GM19023 (cell line): ENCODE data around the gene PIK3R5.

Experiments used
- ATAC-seq: cut with Tn5 transposase; IDR thresholded peaks from one replicate; pipeline ENCODE4 v1.9.1; 2021; ENCODE audit warnings: mild to moderate bottlenecking, moderate library complexity; ENCODE audit not compliant: unreplicated experiment

The PIK3R5 gene

DNA sequence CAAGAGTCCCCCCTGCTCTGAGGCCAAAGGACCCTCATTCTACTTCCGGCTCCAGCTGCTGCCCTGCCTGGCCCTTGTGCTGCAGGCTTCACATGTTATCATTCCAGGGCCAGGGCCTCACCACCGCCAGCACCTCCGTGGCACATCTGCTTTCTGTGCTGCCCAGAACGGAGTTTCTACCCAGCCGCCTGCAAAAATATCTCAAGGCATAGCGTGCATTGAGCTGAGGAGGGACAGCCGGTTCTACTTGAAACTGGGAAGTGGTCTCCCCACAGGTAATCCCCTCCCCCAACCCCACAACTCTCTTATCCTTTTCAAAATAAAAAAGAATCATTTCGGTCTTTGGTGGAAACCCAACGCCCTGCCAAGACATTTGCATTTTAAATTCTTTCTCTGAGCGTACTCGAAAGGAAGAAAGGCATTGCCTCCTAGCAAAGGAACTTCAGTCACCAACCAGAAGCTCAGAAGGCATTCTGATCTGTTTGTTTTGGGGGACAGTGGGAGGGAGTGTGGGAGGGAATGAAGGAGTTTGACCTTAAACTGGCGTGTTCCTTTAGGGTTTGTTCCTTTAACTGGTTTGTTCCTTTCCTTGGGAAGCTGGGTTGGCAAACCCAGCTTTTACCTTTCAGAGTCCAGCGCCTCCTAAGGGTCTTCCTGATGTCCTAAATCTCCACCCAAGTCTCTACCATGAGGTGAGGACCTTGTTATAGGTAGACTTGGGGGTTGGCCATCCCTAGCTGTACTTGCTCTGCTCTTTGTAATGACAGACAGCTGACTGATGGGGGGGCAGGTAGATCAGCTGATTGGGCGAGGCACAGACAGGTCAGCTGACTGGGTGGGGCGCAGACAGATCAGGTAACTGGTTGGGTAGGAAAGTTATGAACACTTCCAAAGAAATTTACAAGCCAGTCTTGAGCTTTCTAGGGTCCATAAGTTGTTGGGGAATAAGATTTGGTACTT, 64.6 kb downstream of the PIK3R5 start:
- no peak for ATAC-seq

DNA sequence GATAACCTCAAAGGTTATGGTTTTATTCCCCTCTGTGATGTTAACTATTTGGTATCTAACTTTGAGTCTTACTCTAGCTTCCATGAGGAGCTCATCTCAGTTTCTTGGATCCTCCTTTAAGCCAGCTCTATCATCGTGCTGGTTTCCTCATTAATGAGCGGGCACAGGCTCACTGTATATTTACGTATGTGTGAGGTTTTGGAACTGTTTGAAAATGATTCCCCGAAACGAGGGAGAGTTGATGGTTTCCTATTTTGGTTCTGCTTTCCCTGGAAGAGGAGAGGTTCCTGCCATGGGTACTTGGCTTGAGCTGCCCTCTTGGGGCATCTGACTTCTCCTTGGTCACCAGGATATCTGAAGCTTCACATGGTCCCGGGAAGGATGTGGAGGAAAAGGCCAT, 65.3 kb downstream of the PIK3R5 start:
- no peak for ATAC-seq

DNA sequence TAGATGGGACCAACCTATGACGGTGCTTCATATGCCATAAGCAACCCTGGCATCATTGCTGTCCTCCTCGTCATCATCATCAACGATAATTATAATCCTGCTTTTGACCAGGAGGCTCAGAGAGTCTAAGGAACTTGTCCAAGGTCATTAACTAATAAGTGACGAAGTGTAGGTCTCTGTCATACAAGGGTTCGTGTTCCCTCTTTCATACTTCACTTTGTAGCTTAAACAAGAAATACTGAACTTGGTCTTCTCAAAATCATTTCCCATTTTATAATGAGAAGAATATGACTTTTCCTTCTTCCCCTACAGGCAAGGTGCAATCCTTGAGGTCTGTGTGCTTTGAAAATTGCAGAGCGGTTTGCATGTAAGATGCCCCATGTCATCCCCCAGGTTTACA, 66.9 kb downstream of the PIK3R5 start:
- ATAC-seq = no peak

DNA sequence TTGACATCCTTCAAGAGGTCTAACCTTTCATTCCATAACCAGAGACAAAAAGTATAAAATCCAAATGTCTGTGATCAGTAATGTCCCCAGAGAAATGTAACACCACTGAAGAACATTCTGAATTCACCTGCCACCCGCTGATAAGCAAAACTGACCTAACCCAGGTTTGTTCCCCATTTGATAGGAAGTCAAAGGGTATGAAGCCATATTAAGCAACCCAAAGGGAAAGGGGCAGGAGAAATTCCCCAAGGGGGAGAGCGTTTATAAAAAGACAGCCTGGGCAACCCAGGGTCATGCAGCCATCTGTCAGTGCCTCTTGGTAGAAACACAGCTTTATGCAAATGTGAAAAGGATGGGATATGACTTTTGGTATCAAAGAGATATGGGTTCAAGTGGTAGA, 67.4 kb downstream of the PIK3R5 start:
- no peak for ATAC-seq

DNA sequence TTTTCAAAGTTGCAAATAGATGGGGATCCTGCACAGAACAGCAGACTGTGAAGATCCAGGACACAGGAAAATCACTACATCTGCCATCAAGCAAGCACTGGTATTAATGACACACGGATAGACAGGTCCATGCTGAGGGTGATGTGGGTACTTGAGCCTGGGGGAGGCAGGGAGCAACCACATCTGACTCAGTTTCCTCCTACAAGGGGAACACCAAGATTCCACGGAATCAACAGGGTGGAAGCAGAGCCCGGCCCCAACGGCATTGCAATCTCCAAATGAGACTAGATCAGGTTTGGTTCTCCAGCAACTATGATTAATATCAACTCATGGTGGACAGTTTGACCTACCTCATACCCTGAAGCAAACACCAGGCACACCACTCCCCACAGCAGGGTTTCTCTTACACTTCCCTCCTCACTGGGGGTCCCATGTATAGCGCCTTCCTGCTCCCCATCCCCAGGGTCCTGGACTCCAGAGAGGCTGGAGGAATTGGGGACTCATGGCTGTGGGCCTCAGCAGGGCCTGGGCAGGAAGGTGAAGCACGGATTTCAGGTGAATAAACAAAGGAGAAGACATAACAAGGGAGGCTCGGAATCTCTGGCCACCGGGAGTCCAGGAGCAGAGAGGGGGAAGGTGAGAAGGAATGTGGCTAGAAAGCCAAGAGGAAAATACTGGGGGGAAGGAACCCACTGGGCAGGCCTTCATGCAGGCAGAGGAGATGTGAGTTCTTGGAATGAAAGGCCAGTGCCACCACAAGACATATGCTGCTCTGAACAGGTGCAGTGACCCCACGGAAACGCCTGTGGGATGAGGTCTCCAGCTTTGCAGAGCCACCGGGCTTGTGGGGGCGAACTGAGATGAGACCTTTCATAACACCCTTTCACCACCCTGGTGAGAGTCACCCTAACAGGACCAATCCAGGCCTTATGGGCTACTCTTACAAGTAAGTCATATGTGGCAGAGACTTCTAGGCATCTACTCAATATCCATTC, 68.6 kb downstream of the PIK3R5 start:
- ATAC-seq = no peak

DNA sequence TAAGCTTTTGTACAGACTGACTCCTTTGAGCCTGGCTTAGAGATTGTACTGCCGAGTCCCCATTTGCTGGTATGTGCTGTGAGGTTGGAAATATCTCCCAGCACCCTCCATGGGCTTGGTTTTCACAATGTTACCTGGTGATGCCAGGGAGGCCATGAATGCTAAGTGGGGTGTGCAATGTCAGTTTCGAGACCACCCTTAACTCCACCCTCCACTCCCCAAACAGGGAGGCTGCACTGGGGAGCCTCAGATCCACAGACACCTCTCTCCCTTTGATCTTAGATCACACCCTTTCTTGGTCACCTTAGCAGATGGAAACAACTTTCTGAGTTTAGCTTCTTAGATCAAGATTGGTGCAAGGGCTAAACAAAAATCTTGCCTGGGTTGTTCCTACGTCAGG, 69.4 kb downstream of the PIK3R5 start:
- no peak for ATAC-seq

DNA sequence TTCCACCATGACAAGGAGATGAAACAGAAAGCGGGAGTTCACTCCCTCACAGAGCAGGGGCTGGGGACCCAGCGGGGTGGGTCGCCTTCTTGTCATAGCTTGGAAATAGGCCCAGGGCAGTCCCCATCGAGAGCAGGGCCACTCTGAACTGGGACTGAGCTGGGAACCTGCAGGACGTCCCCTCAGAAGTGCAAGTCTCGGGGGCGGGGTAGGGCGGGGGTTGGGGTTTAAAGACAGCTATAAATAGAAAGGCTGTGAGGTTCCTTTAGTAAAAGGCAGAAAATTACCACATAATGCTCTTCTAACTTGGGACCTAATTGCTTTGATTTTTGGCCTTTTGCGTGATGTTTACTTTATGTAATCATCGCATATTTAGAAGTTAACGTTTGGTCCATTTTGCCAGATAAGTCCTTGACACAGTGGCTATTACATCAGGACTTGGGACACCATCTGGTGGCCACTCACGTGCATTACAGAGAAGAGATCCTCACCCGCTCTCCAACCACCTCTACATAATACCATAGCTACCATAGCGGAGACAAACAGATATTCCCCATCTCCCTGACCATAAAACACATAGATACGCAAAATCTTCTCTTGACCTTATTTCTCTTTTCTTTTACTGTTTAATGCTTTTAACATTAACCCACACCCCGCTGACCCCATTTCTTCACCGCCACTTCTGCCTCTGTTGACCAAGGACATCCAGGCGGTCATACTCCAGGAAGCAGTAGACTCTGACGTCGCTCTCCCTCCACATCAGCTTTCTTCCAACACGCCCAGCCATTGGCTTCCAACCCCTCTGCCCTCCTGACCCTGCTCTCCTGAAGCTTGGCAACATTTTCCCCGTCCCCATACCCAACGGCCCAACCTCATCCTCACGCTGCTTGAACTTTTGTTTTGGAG, 70.6 kb downstream of the PIK3R5 start:
- ATAC-seq = no peak

DNA sequence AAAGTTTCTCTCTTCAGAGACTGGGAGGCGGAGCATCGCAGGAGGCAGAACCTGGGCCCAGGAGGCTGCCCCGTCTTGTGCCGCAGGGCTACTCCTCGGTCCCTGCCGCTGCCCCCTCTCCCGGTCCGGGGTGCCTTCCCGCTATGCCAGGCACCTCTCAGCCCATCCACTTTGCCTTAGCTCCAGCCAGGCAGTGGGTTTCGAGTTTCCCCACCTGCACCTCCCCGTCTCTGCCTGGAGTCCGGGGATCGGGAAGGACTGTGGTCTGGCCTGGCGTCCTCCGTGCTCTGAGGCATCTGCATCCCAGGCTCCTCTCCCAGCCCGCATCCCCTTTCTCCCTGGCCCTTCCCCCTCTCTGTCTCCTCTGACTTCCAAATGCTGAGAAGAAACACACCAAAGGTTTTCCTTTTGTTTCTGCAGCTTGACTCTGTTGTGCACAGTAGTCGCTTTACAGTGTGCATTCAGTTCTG, 71.3 kb downstream of the PIK3R5 start:
- no peak for ATAC-seq

DNA sequence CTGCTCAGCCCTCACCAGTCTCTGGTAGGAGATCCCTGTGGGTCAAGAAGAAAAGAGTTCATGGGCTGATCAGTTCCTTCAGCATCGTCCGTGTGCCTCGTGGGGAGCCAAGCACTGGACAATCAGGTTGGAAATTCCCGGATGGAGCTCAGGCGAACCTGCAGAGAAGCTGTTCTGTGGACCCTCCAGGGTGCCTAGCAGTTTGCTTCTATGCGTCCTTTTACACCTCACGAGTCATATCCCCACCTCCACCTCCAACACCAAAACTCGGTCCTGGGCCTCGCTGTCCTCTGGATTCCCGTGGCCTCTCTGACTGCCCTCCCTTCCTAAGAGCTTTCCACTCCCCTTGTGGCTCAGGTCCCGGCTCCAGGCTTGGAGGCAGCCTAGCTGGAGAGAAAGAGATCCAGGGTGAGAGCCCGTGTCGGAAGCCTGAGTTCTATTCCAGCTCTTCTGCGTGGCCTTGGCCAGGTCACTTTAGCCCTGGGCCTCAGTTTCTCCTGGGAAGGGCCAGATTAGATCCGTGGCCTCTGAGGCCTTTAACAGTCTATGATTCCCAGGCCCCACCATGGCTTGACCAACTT, 71.8 kb downstream of the PIK3R5 start:
- no peak for ATAC-seq

DNA sequence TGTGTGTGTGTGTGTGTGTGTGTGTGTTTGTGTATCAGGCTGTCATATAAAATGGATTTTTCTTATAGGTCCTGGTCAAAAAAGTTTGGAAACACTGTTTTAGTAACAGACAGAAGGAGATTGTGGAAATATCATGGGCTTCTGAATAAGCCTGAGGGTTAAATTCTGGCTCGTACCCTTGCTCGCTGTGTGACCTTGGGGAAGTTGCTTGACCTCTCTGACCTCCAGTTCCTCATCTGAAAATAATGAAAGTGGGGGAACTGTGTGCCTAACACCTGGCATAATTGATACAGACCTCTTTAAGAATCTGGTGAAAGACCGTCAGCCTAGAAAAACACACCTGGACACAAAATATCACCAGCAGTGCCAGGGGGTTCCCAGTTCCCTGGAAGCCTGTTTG, 72.4 kb downstream of the PIK3R5 start:
- ATAC-seq = no peak

DNA sequence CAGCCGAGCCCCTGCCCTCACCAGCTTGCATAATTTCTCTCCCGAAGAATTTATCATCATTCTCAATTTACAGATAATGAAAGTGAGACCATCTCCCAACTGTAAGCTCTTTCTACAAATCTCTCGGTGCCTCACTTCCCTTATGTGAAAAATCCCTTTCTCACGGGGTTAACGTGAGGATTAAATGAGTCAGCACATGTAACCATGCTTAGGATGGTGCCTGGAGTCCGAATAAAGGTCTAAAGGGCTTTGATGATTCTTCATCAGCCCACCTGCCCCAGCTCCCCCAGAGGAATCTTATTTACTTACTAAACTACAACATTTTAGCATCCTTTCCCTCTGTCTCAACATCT, 73.2 kb downstream of the PIK3R5 start:
- no peak for ATAC-seq

DNA sequence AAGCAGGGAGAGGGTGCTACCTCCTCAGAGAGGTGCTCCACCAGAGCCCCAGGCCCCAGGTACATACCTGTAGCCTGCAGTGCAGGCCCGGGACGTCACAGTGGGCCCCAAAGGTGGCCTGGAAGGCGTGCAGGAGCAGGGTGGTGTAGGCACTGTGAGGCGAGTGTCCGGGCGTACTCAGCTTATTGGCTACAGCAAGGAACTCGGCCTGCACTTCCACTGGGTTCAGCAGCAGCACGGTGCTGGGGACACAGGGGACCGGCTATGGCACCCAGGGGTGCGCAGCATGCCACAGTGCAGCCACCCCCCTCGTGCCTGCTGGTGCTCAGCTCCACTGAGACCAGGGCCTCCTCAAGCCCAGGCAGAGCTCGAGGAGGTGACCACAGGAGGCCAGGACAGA, 74.8 kb downstream of the PIK3R5 start:
- no peak for ATAC-seq

DNA sequence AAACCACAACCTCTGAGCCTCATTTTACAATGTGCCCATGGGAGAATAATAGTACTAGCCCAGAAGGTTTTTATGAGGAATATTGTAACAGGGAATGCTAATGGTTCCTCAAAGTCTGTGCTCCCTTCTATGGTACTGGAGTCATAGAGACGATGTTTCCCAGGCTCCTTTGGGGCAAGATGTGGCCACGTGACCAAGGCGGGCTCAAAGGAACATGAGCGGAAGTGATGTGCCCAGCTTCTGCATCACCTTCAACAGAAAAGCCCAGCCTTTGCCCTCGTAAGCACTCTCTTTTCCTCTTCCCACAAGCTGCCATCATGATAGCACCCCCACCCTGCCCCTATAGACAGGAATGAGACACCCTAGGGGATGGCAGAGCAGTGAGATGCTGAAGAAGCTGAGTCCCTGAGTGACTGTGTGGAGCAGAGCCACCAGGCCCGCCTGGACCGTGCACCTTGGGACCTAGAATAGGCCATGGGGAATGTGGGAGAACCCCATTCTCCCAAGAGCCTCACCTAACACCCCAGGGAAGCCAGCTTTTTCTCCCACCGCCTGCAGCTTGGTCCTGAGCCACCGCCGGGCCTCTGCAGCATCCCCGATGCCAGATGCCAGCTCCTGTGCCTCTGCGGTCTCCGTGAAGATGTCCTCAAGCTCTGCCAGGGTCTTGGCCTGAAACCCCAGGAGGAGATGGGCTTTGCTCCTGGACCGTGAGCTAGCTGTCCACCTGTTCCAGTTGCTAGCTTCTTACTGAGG, 75.9 kb downstream of the PIK3R5 start:
- no peak for ATAC-seq

DNA sequence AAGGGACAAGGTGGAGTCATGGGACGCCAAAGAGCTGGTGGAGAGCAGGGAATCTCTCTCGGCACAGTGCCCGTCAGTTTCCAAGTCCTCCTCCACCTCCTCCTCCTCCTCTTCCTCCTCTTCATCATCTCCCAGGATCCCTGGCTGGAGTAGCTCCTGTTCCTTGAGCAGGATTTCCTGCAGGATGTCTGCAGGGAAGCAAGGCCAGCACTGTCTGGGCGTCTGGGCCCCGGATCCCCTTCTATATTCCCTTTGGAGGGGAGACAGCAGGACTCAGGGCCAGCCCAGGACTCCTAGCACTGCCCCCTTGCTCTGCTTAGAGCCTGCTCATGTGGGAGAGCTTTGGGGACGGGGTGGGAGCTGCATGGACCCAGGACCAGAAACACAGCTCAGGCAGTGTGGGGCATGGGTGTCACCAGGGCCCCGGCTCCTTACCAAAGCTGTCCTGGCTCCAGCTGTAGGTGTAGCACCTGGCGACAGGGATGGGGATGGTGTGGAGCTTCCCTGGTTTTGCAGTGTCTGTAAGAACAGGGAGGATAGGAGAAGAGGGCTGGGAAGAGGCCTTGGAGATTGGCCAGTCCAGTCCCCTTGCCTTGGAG, 76.7 kb downstream of the PIK3R5 start:
- no peak for ATAC-seq

DNA sequence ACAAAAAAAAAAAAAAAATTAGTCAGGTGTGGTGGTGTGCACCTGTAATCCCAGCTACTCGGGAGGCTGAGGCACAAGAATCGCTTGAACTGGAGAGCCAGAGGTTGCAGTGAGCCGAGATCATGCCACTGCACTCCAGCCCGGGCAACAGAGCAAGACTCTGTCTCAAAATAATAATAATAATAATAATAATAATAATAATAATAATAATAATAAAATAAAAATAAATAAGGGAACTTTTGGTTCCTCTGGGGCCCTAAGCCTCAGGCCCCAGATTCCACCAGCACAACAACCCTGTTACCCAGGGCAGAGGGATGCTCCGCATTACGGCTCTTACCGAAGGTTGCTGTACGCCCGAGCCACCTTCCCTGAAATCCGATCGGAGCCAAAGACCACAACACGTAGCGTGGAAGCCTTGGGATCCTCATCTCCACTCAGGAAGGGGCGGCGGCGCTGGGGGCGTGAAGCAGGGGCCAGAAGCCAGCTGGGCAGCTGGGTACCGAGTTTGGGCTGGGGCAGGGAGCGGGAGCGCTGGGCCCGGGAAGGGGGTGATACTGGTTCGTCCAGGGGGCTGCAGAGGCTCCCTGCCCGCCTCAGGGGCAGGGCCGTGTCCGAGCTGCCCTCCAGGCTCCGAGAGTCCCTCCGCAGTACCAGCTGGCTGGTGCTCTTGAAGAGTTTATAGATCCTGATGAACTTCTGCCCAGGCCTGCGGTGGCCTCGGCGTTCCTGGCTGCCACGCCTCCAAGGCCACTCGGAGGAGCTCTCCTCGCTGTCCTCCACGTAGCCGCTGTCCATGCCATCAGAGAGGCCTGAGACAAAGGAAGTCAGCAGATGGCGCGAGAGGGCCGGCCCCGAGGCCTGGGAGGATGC, 77.4 kb downstream of the PIK3R5 start:
- ATAC-seq = no peak

DNA sequence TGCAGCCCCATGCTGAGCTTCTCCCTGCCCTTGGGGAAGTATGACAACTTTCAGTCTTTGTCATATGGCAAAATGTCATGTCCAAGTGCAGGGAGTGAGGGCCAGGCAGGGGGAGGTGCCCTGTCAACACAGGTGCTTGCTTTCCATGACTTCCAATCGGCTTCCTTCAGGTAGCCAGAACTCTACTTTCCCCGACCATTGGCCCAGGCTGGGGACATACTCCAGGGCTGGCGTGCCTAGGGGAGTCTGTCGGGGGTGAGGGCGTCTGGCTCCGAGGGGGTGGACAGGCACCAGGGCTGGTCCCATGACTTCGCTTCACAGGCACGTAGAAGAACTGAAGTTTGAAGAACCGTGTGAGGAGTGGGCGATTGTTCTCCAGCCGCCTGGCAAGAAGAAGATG, 78.2 kb downstream of the PIK3R5 start:
- no peak for ATAC-seq

DNA sequence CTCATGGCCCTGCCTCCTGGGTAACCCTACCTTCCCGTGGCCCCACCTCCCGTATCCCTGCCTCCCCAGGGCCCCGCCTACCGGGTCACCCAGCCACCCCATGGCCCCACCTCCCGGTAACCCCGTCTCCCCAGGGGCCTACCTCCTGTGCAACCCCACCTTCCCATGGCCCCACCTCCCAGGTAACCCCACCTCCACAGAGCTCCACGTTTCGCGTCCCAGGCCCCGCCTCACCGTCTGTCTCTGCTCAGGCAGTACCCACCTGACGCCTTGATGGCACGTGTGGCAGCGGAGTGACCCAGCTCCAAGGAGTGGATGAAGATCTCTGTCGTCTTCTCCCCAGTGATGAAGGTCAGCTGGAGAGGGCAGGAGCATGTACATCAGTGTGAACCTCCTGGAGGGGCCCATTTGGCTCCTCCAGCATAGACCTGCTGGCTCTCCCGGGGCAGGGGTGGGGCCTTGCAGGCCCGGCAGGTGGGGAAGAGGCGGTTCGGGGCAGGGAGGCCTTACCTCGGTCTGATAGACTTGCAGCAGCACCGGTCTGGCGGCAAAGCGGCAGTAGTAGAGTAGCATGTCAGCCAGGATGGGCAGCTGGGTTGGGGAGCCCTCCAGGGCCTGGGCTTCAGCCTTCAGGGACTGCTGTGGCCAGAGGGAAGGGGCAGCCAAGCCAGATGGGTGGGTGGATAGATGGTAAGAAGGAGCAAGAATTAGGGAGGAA, 79.4 kb downstream of the PIK3R5 start:
- no peak for ATAC-seq
